NCI-H128 (cell line): ENCODE measurements around the gene CCL22.

ENCODE experiments used
- DNase-seq: peaks from one replicate; lab custom pipeline; 2025; ENCODE audit not compliant: unreplicated experiment; lab: John Stamatoyannopoulos, UW

The CCL22 gene

DNA sequence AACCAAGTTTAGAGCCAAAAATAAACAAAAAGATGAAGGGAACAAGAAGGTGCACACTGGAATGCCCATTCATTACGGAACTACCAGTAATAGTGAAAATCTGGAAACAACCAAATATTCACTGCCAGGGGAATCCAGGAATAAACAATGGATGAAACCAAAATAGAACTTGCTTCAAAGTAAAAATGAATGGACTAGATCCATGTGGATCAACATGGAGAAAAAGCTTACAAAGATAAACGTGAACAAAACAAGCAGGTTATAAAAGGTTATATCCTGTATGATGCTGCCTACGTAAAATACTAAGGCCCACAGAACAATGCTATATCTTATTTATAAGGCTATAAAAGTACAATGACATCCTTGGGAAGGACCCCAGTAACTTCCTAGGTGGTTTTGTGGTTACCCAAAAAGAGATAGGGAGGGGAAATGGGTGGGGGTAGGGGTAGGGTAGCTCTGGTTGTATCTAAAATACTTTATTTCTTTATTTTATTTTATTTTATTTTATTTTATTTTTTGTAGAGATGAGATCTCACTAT lies 12.8 kb upstream of the CCL22 start:
- no peak for DNase-seq

DNA sequence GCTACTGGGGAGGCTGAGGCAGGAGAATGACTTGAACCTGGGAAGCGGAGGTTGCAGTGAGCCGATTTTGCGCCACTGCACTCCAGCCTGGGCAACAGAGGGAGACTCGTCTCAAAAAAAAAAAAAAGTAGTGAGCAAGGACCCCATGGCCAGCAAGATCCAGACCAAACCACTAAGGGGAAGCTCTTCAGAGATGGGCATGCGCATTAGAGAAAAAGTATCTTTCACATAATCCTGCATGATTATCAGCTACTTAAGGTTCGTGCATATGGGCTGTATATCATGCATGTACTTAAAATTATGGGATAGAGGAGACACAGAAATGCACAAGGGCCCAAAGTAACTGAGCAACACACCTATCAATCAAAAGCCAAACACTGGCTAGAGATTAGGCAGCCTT lies 10.7 kb upstream of the CCL22 start:
- DNase-seq: no peak

DNA sequence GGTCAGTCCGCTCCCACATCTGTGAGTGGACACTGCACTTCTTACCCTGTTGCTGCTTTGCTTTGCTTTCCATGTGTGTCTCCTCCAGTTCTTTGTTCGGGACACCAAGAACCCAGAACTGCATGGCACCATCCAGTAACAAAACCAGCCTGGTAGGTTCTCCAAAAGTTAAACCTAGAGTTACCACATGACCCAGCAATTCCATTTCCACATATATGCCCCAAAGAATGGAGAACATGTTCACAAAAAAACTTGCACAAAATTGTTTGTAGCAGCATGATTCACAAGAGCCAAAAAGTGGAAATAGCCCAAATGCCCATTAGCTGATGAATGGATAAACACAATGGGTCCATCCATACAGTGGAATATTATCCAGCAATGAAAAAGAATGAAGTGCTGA lies 10.3 kb upstream of the CCL22 start:
- DNase-seq: no peak

DNA sequence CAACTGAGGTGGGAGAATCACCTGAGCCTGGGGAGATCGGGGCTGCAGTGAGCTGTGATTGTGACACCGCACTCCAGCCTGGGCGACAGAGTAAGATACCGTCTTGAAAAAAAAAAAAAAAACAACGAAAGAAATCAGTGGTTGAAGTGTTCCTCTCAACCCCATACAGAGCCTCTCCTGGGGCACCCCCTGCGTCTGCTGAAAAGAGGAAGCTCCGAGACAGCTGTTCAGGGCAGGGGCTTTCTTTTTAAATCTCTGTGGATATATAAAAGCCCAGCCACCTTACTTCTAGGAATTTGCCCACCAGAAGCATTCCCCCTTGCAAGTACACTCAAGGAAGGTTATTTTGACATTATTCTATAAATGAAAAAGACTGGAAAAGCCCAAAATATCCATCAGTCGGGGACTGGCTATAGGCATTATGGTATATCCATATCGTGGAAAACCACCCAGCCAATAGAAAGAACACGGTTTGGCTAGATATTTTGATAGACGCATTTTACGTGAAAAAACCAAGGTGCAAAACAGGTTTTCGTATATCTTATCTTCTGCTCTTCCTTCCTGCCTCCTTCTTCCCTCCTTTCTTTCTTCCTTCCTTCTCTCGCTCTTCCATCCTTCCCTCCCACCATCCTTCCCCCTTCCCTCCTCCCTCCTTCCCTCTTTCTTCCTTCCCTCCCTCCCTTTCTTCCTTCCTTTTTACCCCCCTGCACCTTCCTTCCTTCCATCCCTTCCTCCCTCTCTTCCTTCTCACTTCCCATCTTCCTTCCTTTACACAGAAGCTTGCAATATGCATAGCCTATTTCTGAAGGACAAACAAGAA lies 9.2 kb upstream of the CCL22 start:
- no peak for DNase-seq

DNA sequence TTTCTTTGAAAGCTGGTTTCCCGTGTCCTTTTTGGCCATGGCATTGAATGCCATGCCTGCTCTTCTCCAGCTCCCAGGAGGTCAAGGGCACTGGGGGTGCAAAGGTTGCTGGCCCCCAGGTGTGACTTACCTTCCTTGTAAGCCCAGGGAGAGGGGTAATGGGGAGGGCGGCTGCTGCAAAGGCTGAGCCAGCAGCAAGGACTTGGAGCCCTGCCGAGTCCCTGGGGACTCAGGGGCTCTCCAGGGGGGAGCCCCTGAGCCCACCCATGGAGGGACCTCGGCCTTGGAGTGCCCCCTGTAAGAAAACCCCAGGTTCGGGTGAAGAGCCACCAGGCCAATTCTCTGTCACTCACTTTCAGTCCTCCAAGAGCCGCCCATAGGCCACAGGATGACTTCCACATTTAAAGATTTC lies 5.9 kb upstream of the CCL22 start:
- DNase-seq: no peak

DNA sequence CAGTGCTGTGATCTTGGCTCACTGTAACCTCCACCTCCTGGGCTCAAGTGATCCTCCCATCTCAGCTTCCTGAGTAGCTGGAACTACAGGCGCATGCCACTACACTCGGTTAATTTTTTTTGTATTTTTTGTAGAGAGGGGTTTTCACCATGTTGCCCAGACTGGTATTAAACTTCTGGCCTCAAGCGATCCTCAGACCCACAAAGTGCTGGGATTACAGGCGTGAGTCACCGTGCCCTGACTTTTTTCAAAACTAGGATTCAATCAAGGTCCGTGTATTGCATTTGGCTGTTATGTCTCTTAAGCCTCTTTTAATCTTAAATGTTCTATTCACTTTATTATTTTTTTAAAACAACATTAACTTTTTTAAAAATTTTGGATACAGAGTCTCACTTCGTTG lies 4.3 kb upstream of the CCL22 start:
- no peak for DNase-seq

DNA sequence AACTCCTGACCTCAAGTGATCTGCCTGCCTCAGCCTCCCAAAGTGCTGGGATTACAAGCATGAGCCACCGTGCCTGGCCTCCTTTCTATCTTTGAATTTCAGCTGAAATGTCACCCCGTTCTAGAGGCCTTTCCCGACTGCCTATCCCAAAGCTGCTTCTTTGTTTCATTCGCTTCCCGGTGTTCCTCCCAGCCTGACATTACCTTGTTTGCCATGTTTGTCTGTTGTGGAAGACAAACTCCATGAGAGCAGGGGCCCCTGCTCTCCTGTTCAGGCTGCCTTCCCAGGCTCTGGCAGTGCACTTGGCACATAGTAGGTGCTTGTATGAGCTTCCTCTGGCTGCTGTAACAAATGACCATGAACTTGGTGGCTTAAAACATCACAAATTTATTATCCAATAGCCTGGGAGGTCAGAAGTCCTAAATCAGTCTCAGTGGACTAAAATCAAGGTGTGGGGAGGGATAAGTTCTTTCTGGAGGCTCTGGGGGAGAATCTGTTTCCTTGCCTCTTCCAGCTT lies 2.6 kb upstream of the CCL22 start:
- no peak for DNase-seq

DNA sequence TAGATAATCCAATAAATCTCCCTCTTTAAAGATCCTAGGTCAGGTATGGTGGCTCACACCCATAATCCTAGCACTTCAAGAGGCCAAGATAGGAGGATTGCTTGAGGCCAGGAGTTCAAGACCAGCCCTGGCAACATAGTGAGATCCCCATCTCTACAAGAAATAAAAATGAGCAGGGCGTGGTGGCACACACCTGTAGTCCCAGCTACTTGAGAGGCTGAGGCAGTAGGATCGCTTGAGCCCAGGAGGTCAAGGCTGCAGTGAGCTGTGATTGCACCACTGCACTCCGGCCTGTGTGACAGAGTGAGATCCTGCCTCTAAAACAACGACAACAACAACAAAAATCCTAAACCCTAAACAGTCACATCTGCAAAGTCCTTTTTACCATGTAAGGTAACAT lies 2.0 kb upstream of the CCL22 start:
- DNase-seq: no peak

DNA sequence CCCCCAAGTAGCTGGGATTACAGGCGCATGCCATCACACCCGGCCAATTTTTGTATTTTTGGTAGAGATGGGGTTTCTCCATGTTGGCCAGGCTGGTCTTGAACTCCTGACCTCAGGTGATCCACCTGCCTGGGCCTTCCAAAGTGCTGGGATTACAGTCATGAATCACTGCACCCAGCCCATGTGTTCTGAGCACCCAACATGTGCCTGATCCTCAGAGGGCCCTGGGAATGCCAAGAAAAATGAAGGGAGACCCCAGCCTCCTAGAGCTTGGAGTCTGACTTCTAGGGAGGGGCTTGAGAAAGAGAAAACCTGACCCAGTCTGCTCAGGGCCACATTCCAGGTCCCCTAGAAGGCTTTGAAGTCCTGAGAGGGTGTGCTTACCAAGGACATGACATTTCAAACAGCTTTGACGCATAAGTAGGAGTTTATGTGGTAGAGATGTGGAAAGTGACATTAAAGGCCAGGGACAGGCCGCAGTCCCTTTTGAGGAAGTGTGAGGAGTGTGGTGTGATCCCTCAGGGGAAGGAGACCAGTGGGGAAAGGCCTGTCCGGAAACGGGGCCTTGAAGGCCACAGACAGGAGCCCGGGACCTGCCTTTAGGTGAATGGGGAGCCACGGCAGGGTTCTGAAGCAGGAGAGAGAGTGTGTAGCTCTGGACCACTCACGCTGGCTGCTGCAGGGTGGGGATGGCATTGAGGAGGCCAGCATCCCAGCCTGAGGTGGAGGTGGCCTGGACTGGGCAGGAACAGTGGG lies 1.1 kb upstream of the CCL22 start:
- DNase-seq: no peak

DNA sequence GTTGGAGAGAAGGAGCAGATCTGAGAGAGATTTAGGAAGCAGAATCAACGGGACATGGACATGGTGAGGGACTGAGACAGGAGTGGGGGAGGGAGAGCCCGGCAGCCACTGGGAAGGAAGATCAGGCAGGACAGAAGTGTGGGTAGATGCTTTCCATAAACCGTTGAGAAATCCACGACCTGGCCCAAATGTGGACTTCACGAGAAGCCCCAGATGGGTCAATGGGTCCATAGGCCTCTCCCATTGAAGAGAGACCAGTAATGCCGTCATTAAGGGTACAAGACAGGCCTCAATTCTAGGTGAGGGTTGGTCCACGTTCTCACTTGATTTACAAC lies 530 bp upstream of the CCL22 start:
- no peak for DNase-seq

DNA sequence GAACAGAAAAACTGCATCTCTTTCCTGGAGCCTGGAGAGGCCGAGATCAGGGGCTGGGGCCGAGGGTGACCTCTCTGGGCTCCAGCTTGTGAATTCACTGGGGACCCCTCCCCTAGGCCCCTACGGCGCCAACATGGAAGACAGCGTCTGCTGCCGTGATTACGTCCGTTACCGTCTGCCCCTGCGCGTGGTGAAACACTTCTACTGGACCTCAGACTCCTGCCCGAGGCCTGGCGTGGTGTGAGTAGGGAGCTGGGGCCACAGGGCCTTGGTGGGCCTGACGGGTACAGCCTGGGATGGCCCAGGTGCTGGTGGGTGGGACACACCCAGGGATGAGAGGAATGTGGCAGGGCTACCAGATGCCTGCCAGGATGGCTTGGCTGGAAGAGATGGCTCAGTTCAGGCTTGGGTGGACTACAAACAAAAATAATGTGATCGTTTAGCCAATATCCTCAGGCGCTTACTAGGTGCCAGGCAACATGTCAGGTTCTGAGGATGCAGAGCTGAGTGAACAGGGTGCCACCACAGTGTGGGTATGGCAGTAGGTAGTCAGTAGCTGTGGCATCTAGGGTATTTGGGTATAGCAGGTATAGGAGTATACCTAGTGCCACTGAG lies 1.8 kb downstream of the CCL22 start:
- DNase-seq: no peak

DNA sequence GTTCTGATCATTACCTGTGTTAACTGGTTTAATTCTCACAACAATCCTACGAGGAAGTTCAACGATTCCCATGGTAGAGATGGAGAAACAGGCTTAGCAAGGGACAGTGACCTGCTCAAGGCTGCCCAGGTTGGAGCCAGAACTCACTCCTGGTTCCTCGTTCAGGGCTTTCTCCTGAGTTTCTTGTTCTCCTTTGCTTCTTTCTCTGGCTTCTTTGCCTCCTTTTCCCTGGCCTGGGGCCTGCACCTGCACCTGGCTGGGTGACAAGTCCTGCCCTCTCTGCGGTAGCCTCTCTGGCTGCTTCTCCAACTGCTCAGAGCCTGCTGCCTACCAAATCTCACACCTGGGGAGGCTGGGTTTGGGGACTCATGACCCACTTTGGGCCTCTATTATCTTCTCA lies 2.8 kb downstream of the CCL22 start:
- no peak for DNase-seq

DNA sequence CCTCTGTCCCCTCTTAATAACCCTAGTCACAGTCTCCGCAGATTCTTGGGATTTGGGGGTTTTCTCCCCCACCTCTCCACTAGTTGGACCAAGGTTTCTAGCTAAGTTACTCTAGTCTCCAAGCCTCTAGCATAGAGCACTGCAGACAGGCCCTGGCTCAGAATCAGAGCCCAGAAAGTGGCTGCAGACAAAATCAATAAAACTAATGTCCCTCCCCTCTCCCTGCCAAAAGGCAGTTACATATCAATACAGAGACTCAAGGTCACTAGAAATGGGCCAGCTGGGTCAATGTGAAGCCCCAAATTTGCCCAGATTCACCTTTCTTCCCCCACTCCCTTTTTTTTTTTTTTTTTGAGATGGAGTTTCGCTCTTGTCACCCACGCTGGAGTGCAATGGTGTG lies 5.6 kb downstream of the CCL22 start:
- no peak for DNase-seq

DNA sequence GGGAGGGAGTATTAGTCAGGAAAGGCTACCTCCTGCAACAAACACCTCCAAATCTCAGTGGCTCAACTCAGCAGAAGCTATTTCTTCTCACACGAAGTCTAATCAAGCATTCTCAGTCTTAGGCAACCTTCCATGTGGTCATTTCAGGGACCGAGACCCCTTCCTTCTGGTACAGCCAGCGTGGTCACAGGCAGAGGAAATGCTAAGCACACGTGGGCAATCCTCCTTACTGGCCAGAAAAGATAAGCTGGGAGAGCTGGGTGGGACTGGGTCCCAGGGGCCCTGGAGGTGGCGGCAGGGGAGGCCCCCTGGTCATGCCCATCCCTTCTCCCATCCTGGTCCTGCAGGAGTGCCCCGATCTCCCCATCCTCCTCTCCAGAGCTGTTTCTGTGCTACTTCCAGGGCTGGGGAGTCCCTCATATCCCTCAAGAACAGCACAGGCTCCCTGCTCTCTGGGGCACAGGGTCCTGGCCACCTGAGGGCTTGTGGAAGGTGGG lies 8.0 kb downstream of the CCL22 start:
- DNase-seq: no peak

DNA sequence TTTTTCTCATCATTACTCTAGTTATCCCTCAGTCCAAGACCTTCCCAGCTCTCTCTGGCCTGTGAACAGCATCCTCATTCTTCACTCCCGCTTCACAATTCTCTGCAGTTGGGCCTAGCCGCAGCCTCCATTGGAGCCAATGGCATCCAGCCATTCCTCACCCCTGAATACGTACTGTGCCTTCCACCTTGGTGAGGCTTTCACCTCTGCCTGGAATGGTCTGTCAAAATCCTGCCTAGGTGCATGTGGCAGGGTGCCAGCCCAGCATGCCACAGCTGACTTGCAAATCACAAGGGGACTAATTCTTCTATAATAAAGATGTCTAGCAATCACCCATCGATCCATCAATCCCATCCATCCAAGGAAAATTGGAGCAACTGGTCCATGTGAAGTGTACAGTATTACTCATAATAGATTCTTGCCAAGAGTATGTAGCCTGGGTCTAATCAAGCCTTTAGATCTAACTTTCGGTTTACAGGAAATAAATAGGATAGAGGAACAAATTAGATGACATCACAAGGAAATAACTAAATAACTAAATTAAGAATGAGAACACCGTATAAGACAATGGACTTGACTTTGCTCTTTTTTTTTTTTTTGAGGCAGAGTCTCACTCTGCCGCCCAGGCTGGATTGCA lies 8.7 kb downstream of the CCL22 start:
- DNase-seq: no peak

DNA sequence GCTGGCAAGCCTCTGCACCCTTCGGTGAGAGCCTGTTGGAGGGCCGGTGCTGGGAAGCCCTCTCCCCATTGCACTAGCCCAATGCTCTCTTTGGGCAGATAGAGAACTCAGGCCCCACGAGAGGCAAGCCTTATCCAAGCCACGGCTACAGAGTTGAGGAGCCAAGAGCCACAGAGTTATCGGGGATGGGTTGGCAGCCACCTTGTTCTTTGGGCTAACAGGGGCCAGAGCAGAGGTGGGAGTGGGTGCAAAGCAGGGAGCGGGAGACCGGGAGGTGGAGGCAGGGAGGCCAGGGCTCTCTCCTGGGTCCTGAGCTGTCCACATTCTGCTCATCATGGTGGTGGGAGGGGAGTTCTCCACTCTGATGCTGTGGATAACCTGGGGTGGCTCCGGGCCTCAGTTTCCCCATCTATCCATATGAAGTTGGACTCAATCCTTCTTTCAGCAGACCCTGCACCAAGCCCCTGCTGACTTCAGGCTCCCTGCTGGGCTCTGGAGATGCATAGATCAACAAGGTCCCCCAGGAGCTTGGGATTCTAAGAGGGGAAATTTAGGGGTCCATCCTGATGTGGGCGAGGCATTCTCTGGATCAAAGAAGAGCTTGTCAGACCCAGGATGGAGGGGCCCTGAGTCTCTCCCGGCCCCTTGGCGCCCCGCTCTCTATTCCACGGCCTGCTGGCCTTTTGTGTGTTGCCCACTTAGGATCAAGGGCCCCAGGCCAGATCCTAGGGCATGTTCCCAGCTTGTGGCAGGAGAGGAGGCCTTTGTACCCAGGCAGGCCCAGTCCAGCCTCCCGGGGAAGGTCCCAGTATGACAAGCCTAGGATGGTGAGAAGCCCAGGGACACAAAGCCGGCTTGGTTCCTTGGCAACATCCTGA lies 13.2 kb downstream of the CCL22 start:
- DNase-seq: no peak

DNA sequence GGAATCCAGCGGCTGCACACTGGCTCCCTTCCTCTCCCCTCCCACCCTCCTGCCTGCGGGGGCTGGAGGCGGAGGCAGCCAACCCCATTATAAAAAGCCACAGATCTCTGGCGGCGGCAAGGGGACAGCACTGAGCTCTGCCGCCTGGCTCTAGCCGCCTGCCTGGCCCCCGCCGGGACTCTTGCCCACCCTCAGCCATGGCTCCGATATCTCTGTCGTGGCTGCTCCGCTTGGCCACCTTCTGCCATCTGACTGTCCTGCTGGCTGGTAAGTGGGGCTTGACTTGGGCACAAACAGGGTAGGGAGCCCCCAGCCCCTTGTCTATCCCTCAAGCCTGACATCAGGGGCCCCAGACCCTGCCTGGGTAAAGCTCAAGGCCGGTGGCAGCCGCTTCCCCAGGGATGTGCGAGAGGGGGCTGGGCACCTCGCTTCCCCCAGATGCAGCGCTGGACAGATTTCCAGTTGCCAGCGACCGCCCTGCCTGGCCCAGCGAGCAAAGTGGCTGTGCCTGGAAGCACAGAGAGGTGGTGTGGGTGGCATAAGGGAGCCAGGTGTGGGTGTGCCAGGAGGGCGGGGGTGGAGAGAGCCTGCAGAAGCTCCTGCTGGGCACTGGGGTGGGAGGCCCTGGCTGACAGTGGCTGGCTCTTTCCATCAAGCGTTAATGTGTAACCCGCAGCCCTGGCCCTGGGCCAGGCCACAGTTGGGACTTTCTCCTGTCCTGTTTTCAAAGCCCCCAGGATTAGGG lies 14.0 kb downstream of the CCL22 start, which contains the start of gene CX3CL1:
TSS of gene CX3CL1 (plus strand) at position 119 of the 745 bp plus-strand sequence. CDS start at position 198, 79 bp downstream.
- no peak for DNase-seq

DNA sequence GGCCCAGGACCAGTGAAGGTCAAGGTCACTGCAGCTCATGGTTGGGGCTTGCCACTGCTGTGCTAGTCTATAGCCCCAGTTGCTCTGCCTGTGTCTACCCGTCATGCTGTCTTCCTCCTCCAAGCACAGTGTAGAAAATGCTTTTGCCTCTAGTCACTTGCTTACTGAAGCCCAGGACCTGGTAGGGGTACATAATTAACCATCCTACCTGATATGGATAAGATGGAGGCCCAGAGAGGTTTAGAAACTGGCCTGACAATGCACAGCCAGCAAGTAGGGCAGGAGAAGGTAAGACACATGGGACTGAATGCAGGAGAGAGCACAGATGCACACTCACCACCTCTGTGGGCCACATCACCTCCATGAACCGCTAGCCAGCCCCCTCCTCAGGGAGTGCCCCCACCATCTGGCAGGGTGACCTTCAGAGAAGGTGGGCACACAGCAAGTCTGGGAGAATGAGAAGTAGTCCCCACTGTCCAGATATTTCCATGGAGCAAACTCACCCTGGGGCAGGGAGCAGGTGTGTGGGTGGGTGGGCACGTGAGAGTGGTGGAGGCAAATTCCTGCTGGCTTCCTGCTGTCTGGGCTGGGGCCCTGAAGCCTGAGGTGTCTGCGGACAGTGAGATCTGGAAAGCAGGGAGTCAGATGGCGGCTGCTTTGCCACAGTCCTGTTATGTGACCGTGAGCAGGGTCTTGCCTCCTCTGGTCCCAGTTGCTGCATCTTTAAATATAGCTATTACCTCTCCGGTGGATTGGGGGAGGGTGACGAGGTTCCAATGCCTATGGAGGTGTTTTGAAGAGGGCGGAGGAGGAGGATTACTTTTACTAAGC lies 14.7 kb downstream of the CCL22 start:
- no peak for DNase-seq
